ENCODE results near the gene EOMES. TPM values are rescaled to one million over a fixed set of nuclear protein-coding genes. Genes with fewer than 3 reads are reported as not detected.
A peak's percentile ranks its signal among the peaks of the same experiment; 100 is the strongest.

The EOMES gene
- total and polyA plus RNA-seq, 4 donors, result 0.12 to 1.3 (median 0.48) TPM

GRCh38 chr3:27716309-27716708 lies 5.8 kb downstream of the EOMES start:
- peaks cover 0 to 35% (median 5%) of the 10 kb centered on the region in 5 donors for H3K4me1 ChIP-seq (ENCODE audit: control insufficient read depth in 5 of 5, insufficient read depth in 5 of 5, low read length in 5 of 5)
- H3K9me3 ChIP-seq (ENCODE audit: control insufficient read depth in 4 of 4, insufficient read depth in 3 of 4, low read length in 3 of 4), result peaks cover 0 to 4% (median 0%) of the 10 kb centered on the region in 4 donors
- 91 to 93% methylated on average over 3 of the region's 3 CpGs for WGBS, 2 donors
- ATAC-seq (ENCODE audit: insufficient read depth, low FRiP score), result no peak
- H3K27ac ChIP-seq (ENCODE audit: low read depth in 1 of 2, low read length in 1 of 2), result no peak overlapping the region
- H3K9ac ChIP-seq (ENCODE audit: insufficient read depth in 1 of 2, low read length in 2 of 2), result no peak overlapping the region
- no peak for TF ChIP-seq CTCF (IDR thresholded peaks at IDR 0.05; ENCODE audit: control extremely low read depth, extremely low read depth)
- no peak for DNase-seq
- H3K4me3 ChIP-seq, result no peak overlapping the region
- H3K27me3 ChIP-seq (ENCODE audit: control insufficient read depth in 3 of 3, insufficient read depth in 3 of 3, low read length in 2 of 3), result peaks cover 9 to 93% (median 85%) of the 10 kb centered on the region in 3 donors
- H3K36me3 ChIP-seq (ENCODE audit: control insufficient read depth in 4 of 4, insufficient read depth in 4 of 4, low read length in 4 of 4), result no peaks in the 10 kb centered on the region

DNA sequence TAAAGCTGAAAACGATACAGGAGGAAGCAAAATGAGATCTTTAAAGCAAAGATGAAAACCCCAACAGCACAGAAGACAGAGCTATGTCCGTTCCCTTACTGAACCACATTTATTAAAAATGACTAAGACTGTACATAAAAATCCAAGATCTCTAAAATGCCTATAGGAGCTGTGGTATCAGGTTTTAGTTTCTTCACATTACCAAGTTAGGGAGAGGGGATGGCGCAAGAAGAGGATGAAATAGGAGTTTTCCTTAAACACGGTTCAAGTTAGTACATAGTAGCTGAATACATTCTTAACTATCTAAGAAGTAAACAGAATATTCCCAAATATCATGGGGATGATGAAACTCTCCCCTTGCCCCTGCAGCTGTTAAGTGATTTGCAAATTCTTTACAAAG lies 6.3 kb downstream of the EOMES start:
- Histone ChIP-seq H3K4me3 (no peak overlapping the region), H3K36me3 (ENCODE audit: control insufficient read depth in 4 of 4, insufficient read depth in 4 of 4, low read length in 4 of 4) (no peaks in the 10 kb centered on the region), H3K4me1 (ENCODE audit: control insufficient read depth in 5 of 5, insufficient read depth in 5 of 5, low read length in 5 of 5) (peaks cover 0 to 31% (median 1%) of the 10 kb centered on the region in 5 donors), H3K9ac (ENCODE audit: insufficient read depth in 1 of 2, low read length in 2 of 2) (no peak overlapping the region), H3K9me3 (ENCODE audit: control insufficient read depth in 4 of 4, insufficient read depth in 3 of 4, low read length in 3 of 4) (peaks cover 0 to 1% (median 0%) of the 10 kb centered on the region in 4 donors), H3K27me3 (ENCODE audit: control insufficient read depth in 3 of 3, insufficient read depth in 3 of 3, low read length in 2 of 3) (peaks cover 7 to 89% (median 81%) of the 10 kb centered on the region in 3 donors), H3K27ac (ENCODE audit: low read depth in 1 of 2, low read length in 1 of 2) (no peak overlapping the region)
- peak in 1 of 3 donors; percentile 1 for DNase-seq
- 53 to 68% methylated on average over 4 of the region's 4 CpGs for WGBS, 2 donors
- TF ChIP-seq CTCF (IDR thresholded peaks at IDR 0.05; ENCODE audit: control extremely low read depth, extremely low read depth), result no peak
- no peak for ATAC-seq (ENCODE audit: insufficient read depth, low FRiP score)

- H3K27me3 ChIP-seq (ENCODE audit: control insufficient read depth in 3 of 3, insufficient read depth in 3 of 3, low read length in 2 of 3), result peaks cover 7 to 87% (median 77%) of the 10 kb centered on the region in 3 donors
- no peaks in the 10 kb centered on the region for H3K9me3 ChIP-seq (ENCODE audit: control insufficient read depth in 4 of 4, insufficient read depth in 3 of 4, low read length in 3 of 4)
- ATAC-seq (ENCODE audit: insufficient read depth, low FRiP score) (no peak), DNase-seq (no peak)
- no peak for TF ChIP-seq CTCF (IDR thresholded peaks at IDR 0.05; ENCODE audit: control extremely low read depth, extremely low read depth)
- H3K4me3 ChIP-seq, result no peak overlapping the region
- H3K36me3 ChIP-seq (ENCODE audit: control insufficient read depth in 4 of 4, insufficient read depth in 4 of 4, low read length in 4 of 4), result no peaks in the 10 kb centered on the region
- H3K4me1 ChIP-seq (ENCODE audit: control insufficient read depth in 5 of 5, insufficient read depth in 5 of 5, low read length in 5 of 5), result peaks cover 0 to 31% (median 0%) of the 10 kb centered on the region in 5 donors
- no peak overlapping the region for H3K9ac ChIP-seq (ENCODE audit: insufficient read depth in 1 of 2, low read length in 2 of 2)
- 11 to 15% methylated on average over 9 to 11 of the region's 11 CpGs for WGBS, 2 donors
- no peak overlapping the region for H3K27ac ChIP-seq (ENCODE audit: low read depth in 1 of 2, low read length in 1 of 2)
Observed at GRCh38 chr3:27715454-27715806, 6.7 kb downstream of the EOMES start.
